Measurements from ENCODE around the gene BCL2. TPM values are rescaled to one million over a fixed set of nuclear protein-coding genes. Genes with fewer than 3 reads are reported as not detected.
A peak's percentile ranks its signal among the peaks of the same experiment; 100 is the strongest.

BCL2 gene
- total and polyA plus RNA-seq, 9 of the 15 experiments (the other 6 are each of a cell fraction or from before 2014, with no cell fraction given), result 0.10 to 1.1 (median 0.65) TPM

DNA sequence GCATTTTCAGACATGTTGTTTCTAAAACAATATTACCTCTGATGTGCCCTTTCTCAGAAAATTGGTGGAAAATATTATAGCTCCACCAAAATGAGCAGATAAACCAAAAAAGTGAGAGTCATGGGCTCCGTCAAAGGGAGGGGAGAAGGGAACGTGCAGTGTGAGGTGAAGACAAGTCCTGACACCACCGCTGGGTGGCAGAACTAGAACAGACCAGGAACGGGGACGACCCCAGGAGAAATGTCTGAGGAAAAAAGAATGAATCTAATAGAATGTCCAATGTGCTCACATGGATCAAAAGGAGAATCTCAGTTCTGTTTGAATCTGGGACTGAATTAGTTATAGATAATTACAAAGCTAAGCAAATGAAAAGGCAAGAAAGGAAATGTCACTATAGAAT is 22.6 kb upstream of the BCL2 start:
- WGBS (ENCODE audit: insufficient coverage, low coverage, missing lambda C conversion rate), result 27% methylated on average over 5 of the region's 5 CpGs
- H3K4me2 ChIP-seq (ENCODE audit: insufficient read depth, low read length), result no peak overlapping the region
- POLR2A ChIA-PET, result interaction anchor here (0.7 kb wide), 1 partner anchor 11 kb away, joined by 3 read pairs; no protein-coding TSS in a partner anchor
- no peaks in the 10 kb centered on the region for H3K79me2 ChIP-seq (ENCODE audit: control insufficient read depth, insufficient read depth, low read length)
- FAIRE-seq, result peak; percentile 74
- H3K9me1 ChIP-seq (ENCODE audit: control insufficient read depth, insufficient read depth, low read length), result no peaks in the 10 kb centered on the region
- H4K20me1 ChIP-seq (replicated peaks; ENCODE audit: control insufficient read depth, insufficient read depth, low read length), result no peaks in the 10 kb centered on the region
- BruUV-seq (replicated peaks), result no TSS peak
- intact Hi-C loops (cut with micrococcal nuclease), result loop anchor here (1.0 to 10.0 kb wide), 3 partner anchors 97 to 503 kb away; no protein-coding TSS in a partner anchor
- H3K36me3 ChIP-seq (ENCODE audit: control insufficient read depth, insufficient read depth, low read length), result peaks cover 43% of the 10 kb centered on the region; the same call in 2 of the 3 replicates
- H3K27me3 ChIP-seq (ENCODE audit: control insufficient read depth in 2 of 2, insufficient read depth in 2 of 2, low read length in 2 of 2), result no peaks in the 10 kb centered on the region
- in situ Hi-C loops (cut with MboI), result loop anchor here (10.0 kb wide), 1 partner anchor 93 kb away; no protein-coding TSS in a partner anchor
- H2AFZ ChIP-seq (ENCODE audit: low read depth, low read length), result no peak overlapping the region
- H3K4me3 ChIP-seq, result no peak overlapping the region
- H3K27ac ChIP-seq (ENCODE audit: extremely low read depth, low read depth, low read length), result no peak overlapping the region
- DNase-seq (ENCODE audit: extremely low read depth in 1 of 4, low spot score in 3 of 4), result peak; percentile 36 to 62 (median 47)
- CTCF ChIA-PET (ENCODE audit: low intra/inter-chr PET ratio), result interaction anchor here (1.0 to 1.5 kb wide), 2 partner anchors 94 to 97 kb away, joined by 3 to 15 read pairs; no protein-coding TSS in a partner anchor
- no peak overlapping the region for H3K9ac ChIP-seq (ENCODE audit: insufficient read depth in 1 of 2, low read depth in 2 of 2, low read length in 2 of 2)
- peak; percentile 98 for ATAC-seq
- H3K9me3 ChIP-seq (replicated peaks; ENCODE audit: control insufficient read depth, insufficient read depth, low read depth, low read length), result no peaks in the 10 kb centered on the region
- TF ChIP-seq MEIS2 (IDR thresholded peaks at IDR 0.05; ENCODE audit: partially characterized antibody) (no peak), RAD21 (CRISPR knock-in tag; conservative IDR thresholded peaks at IDR 0.05 in 1 of 2, IDR thresholded peaks at IDR 0.05 in 1 of 2) (peak; percentile 38 to 55; a peak in 3 of 4 replicates), ZNF644 (tag; IDR thresholded peaks at IDR 0.05; ENCODE audit: low read depth) (no peak), SMC3 (conservative IDR thresholded peaks at IDR 0.05; ENCODE audit: insufficient read depth, low read depth, low read length) (peak; percentile 43; the same call in 1 of the 2 replicates)
- TF ChIP-seq, protein P1, sequence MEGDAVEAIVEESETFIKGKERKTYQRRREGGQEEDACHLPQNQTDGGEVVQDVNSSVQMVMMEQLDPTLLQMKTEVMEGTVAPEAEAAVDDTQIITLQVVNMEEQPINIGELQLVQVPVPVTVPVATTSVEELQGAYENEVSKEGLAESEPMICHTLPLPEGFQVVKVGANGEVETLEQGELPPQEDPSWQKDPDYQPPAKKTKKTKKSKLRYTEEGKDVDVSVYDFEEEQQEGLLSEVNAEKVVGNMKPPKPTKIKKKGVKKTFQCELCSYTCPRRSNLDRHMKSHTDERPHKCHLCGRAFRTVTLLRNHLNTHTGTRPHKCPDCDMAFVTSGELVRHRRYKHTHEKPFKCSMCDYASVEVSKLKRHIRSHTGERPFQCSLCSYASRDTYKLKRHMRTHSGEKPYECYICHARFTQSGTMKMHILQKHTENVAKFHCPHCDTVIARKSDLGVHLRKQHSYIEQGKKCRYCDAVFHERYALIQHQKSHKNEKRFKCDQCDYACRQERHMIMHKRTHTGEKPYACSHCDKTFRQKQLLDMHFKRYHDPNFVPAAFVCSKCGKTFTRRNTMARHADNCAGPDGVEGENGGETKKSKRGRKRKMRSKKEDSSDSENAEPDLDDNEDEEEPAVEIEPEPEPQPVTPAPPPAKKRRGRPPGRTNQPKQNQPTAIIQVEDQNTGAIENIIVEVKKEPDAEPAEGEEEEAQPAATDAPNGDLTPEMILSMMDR (IDR thresholded peaks at IDR 0.05 in 2 of 3, conservative IDR thresholded peaks at IDR 0.05 in 1 of 3; ENCODE audit: insufficient read depth in 2 of 3, low read depth in 1 of 3, low read length in 3 of 3), result peak; percentile 56 to 63 (median 62)
- TF ChIP-seq, protein P2, sequence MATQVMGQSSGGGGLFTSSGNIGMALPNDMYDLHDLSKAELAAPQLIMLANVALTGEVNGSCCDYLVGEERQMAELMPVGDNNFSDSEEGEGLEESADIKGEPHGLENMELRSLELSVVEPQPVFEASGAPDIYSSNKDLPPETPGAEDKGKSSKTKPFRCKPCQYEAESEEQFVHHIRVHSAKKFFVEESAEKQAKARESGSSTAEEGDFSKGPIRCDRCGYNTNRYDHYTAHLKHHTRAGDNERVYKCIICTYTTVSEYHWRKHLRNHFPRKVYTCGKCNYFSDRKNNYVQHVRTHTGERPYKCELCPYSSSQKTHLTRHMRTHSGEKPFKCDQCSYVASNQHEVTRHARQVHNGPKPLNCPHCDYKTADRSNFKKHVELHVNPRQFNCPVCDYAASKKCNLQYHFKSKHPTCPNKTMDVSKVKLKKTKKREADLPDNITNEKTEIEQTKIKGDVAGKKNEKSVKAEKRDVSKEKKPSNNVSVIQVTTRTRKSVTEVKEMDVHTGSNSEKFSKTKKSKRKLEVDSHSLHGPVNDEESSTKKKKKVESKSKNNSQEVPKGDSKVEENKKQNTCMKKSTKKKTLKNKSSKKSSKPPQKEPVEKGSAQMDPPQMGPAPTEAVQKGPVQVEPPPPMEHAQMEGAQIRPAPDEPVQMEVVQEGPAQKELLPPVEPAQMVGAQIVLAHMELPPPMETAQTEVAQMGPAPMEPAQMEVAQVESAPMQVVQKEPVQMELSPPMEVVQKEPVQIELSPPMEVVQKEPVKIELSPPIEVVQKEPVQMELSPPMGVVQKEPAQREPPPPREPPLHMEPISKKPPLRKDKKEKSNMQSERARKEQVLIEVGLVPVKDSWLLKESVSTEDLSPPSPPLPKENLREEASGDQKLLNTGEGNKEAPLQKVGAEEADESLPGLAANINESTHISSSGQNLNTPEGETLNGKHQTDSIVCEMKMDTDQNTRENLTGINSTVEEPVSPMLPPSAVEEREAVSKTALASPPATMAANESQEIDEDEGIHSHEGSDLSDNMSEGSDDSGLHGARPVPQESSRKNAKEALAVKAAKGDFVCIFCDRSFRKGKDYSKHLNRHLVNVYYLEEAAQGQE (IDR thresholded peaks at IDR 0.05; ENCODE audit: borderline replicate concordance), result peak; percentile 42; the same call in 1 of the 2 replicates
- TF ChIP-seq, protein P2 (CRISPR knock-in tag; IDR thresholded peaks at IDR 0.05; ENCODE audit: low read depth), result no peak
- H3K4me1 ChIP-seq (replicated peaks in 1 of 2; ENCODE audit: control insufficient read depth in 2 of 2, insufficient read depth in 2 of 2, low read length in 2 of 2), result no peaks in the 10 kb centered on the region

Measured in K562 (cell line).